Measurements from ENCODE around the gene LARGE1. TPM values are rescaled to one million over a fixed set of nuclear protein-coding genes. Genes with fewer than 3 reads are reported as not detected.

The LARGE1 gene
- total and polyA plus RNA-seq, 2 of the 8 experiments (the other 6 are each of a cell fraction or from before 2014, with no cell fraction given): 43.7 to 83.0 TPM

GRCh38 chr22:33883961-33884808, 36.1 kb downstream of the LARGE1 start (continued):
- TF ChIP-seq SRF (IDR thresholded peaks at IDR 0.05; ENCODE audit: low read depth, low read length) (no peak), BCL11A (IDR thresholded peaks at IDR 0.05; ENCODE audit: low read depth in 2 of 2, low read length in 2 of 2) (no peak), TAF7 (optimal IDR thresholded peaks at IDR 0.05; ENCODE audit: borderline replicate concordance, low read depth, low read length) (no peak), NRF1 (IDR thresholded peaks at IDR 0.05; ENCODE audit: low read depth, low read length) (no peak), MAFK (IDR thresholded peaks at IDR 0.05; ENCODE audit: low read depth, low read length) (no peak), KDM5A (IDR thresholded peaks at IDR 0.05; ENCODE audit: low read length) (no peak), CBX8 (IDR thresholded peaks at IDR 0.05; ENCODE audit: borderline replicate concordance, low read depth, low read length) (no peak), ZNF274 (IDR thresholded peaks at IDR 0.05; ENCODE audit: borderline replicate concordance, extremely low read depth, low read length) (no peak), ASH2L (IDR thresholded peaks at IDR 0.05; ENCODE audit: low read length) (no peak)
- TF ChIP-seq, protein P1, sequence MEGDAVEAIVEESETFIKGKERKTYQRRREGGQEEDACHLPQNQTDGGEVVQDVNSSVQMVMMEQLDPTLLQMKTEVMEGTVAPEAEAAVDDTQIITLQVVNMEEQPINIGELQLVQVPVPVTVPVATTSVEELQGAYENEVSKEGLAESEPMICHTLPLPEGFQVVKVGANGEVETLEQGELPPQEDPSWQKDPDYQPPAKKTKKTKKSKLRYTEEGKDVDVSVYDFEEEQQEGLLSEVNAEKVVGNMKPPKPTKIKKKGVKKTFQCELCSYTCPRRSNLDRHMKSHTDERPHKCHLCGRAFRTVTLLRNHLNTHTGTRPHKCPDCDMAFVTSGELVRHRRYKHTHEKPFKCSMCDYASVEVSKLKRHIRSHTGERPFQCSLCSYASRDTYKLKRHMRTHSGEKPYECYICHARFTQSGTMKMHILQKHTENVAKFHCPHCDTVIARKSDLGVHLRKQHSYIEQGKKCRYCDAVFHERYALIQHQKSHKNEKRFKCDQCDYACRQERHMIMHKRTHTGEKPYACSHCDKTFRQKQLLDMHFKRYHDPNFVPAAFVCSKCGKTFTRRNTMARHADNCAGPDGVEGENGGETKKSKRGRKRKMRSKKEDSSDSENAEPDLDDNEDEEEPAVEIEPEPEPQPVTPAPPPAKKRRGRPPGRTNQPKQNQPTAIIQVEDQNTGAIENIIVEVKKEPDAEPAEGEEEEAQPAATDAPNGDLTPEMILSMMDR (IDR thresholded peaks at IDR 0.05; ENCODE audit: control extremely low read depth in 1 of 3, insufficient read depth in 1 of 3, low read depth in 1 of 3, low read length in 3 of 3): no peak
